Left ventricle myocardium inferior (tissue), 1 donor: ENCODE data around the gene FTSJ1. TPM values are rescaled to one million over a fixed set of nuclear protein-coding genes. Genes with fewer than 3 reads are reported as not detected.

Experiments used
- DNase-seq: peaks from one replicate; pipeline ENCODE4 v3.0.0-alpha.2; 2020
- H3K27ac ChIP-seq: fragments of 200-600 bp; replicated peaks from 2 replicates; pipeline ENCODE4 v1.8.0; 2021
- H3K27me3 ChIP-seq: fragments of 200-600 bp; 2 replicates; pipeline ENCODE4 v1.8.0; 2021; ENCODE audit warnings: low read depth
- H3K36me3 ChIP-seq: fragments of 200-600 bp; 2 replicates; pipeline ENCODE4 v1.8.0; 2021
- H3K4me1 ChIP-seq: fragments of 200-600 bp; 2 replicates; pipeline ENCODE4 v1.8.0; 2021
- H3K4me3 ChIP-seq: fragments of 200-600 bp; 2 replicates; pipeline ENCODE4 v1.8.0; 2021; ENCODE audit warnings: mild to moderate bottlenecking, moderate library complexity
- H3K9me3 ChIP-seq: fragments of 200-600 bp; replicated peaks from 2 replicates; pipeline ENCODE4 v1.8.0; 2021
- CTCF ChIP-seq: fragments of 200-600 bp; IDR thresholded peaks from 2 replicates; pipeline ENCODE4 v1.8.0; 2021; ENCODE audit warnings: antibody characterized with exemption, mild to moderate bottlenecking, borderline replicate concordance
- intact Hi-C: fragments of 100-400 bp; cut with micrococcal nuclease; formaldehyde crosslinking; loops from one replicate; pipeline ENCODE4 v1.11.0; 2022
- total RNA-seq: library from RNA; stranded (reverse); fragmentation: NEBNext Ultra II Directional; extraction: Animal tissue kit (Norgen Biotek cat#: 25700); gene quantifications from one replicate; pipeline ENCODE4 v1.2.1, GENCODE V29; 2021
- donor health status: DM: no; HTN: yes; CAD: no; lungs with severe emphysema.

The FTSJ1 gene
- total RNA-seq, 1 donor from 2014 or later, result 15.3 TPM

- no peak for TF ChIP-seq CTCF
- no peaks in the 10 kb centered on the region for H3K9me3 ChIP-seq
- peaks cover 7% of the 10 kb centered on the region for H3K36me3 ChIP-seq
These were observed 11.4 kb downstream of the FTSJ1 start for GRCh38 chrX:48487362-48487798.

GRCh38 chrX:48488034-48488433 lies 12.0 kb downstream of the FTSJ1 start:
- no peak for TF ChIP-seq CTCF
- Histone ChIP-seq H3K36me3 (peaks cover 1% of the 10 kb centered on the region), H3K27ac (no peak overlapping the region), H3K9me3 (no peaks in the 10 kb centered on the region), H3K27me3 (no peaks in the 10 kb centered on the region), H3K4me3 (no peak overlapping the region), H3K4me1 (no peaks in the 10 kb centered on the region)
- intact Hi-C loops, result no loop called here
- DNase-seq, result no peak

More at GRCh38 chrX:48487362-48487798, 11.4 kb downstream of the FTSJ1 start:
- H3K27me3 ChIP-seq, result no peaks in the 10 kb centered on the region
- no peaks in the 10 kb centered on the region for H3K4me1 ChIP-seq
- no peak for DNase-seq
- no peak overlapping the region for H3K4me3 ChIP-seq
- intact Hi-C loops, result no loop called here
- no peak overlapping the region for H3K27ac ChIP-seq

GRCh38 chrX:48489296-48489695 lies 13.3 kb downstream of the FTSJ1 start:
- intact Hi-C loops, result no loop called here
- no peak for TF ChIP-seq CTCF
- Histone ChIP-seq H3K36me3 (no peaks in the 10 kb centered on the region), H3K27me3 (no peaks in the 10 kb centered on the region), H3K4me1 (no peaks in the 10 kb centered on the region), H3K9me3 (no peaks in the 10 kb centered on the region), H3K27ac (no peak overlapping the region), H3K4me3 (no peak overlapping the region)
- DNase-seq, result no peak

- intact Hi-C loops, result no loop called here
- no peaks in the 10 kb centered on the region for H3K4me1 ChIP-seq
- H3K36me3 ChIP-seq, result no peaks in the 10 kb centered on the region
- DNase-seq, result no peak
- no peak overlapping the region for H3K4me3 ChIP-seq
- H3K27ac ChIP-seq, result no peak overlapping the region
- TF ChIP-seq CTCF, result no peak
- no peaks in the 10 kb centered on the region for H3K27me3 ChIP-seq
- H3K9me3 ChIP-seq, result no peaks in the 10 kb centered on the region
These were observed 13.9 kb downstream of the FTSJ1 start for GRCh38 chrX:48489892-48490291.

- Histone ChIP-seq H3K36me3 (no peaks in the 10 kb centered on the region), H3K4me3 (no peak overlapping the region), H3K9me3 (no peaks in the 10 kb centered on the region), H3K4me1 (no peaks in the 10 kb centered on the region), H3K27ac (no peak overlapping the region), H3K27me3 (no peaks in the 10 kb centered on the region)
- TF ChIP-seq CTCF, result no peak
- intact Hi-C loops, result no loop called here
- DNase-seq, result no peak
These were observed 14.7 kb downstream of the FTSJ1 start for GRCh38 chrX:48490661-48491060.

- no peaks in the 10 kb centered on the region for H3K9me3 ChIP-seq
- no peaks in the 10 kb centered on the region for H3K27me3 ChIP-seq
- no peak overlapping the region for H3K4me3 ChIP-seq
- intact Hi-C loops, result no loop called here
- H3K4me1 ChIP-seq, result no peaks in the 10 kb centered on the region
- no peak for TF ChIP-seq CTCF
- DNase-seq, result no peak
- no peak overlapping the region for H3K27ac ChIP-seq
- H3K36me3 ChIP-seq, result no peaks in the 10 kb centered on the region
These were observed 15.8 kb downstream of the FTSJ1 start for GRCh38 chrX:48491809-48492208.
